ENCODE results near the gene FAM13A. TPM values are rescaled to one million over a fixed set of nuclear protein-coding genes. Genes with fewer than 3 reads are reported as not detected.
"Not testable (repeated sequence)": the region's sequence is repeated elsewhere in the genome, so short reads cannot be mapped to it uniquely, and the experiment has no call there.

FAM13A gene
- total and polyA plus RNA-seq, 2 experiments from 2014 or later: 19.3 to 44.2 TPM

- WGBS (ENCODE audit: low lambda C conversion rate, missing lambda C conversion rate): 97% methylated on average over 1 of the region's 1 CpG
- no peak for DNase-seq (ENCODE audit: low spot score)
These were observed 164.3 kb downstream of the FAM13A start for GRCh38 chr4:88892646-88893045.

GRCh38 chr4:88891636-88892035 lies 165.3 kb downstream of the FAM13A start:
- H3K9me2 ChIP-seq (replicated peaks; ENCODE audit: insufficient read depth): no peaks in the 10 kb centered on the region
- no peak overlapping the region for H3K4me3 ChIP-seq
- H3K9me3 ChIP-seq (ENCODE audit: low read depth): no peaks in the 10 kb centered on the region
- no peak overlapping the region for H3K27ac ChIP-seq
- DNase-seq (ENCODE audit: low spot score): no peak
- H2AFZ ChIP-seq: no peak overlapping the region
- no peaks in the 10 kb centered on the region for H3K4me1 ChIP-seq (ENCODE audit: insufficient read depth)
- no peak overlapping the region for H3K4me2 ChIP-seq
- H3K36me3 ChIP-seq (replicated peaks; ENCODE audit: insufficient read depth, low read depth): no peaks in the 10 kb centered on the region
- 89% methylated on average over 1 of the region's 1 CpG for WGBS (ENCODE audit: low lambda C conversion rate, missing lambda C conversion rate)
- TF ChIP-seq EZH2 (IDR thresholded peaks at IDR 0.05; ENCODE audit: borderline replicate concordance) (no peak), CTCF (IDR thresholded peaks at IDR 0.05; ENCODE audit: poor library complexity) (no peak), EZH2phosphoT487 (IDR thresholded peaks at IDR 0.05; ENCODE audit: low read depth, severe bottlenecking, unreplicated experiment) (no peak)
- H3K79me2 ChIP-seq: no peaks in the 10 kb centered on the region
- no peaks in the 10 kb centered on the region for H4K20me1 ChIP-seq (ENCODE audit: insufficient read depth, poor library complexity, severe bottlenecking)
- H3K27me3 ChIP-seq: no peaks in the 10 kb centered on the region

More at GRCh38 chr4:88892646-88893045, 164.3 kb downstream of the FAM13A start:
- no peaks in the 10 kb centered on the region for H3K79me2 ChIP-seq
- H2AFZ ChIP-seq: no peak overlapping the region
- no peak for TF ChIP-seq EZH2phosphoT487 (IDR thresholded peaks at IDR 0.05; ENCODE audit: low read depth, severe bottlenecking, unreplicated experiment)
- TF ChIP-seq EZH2 (IDR thresholded peaks at IDR 0.05; ENCODE audit: borderline replicate concordance): no peak
- no peak for TF ChIP-seq CTCF (IDR thresholded peaks at IDR 0.05; ENCODE audit: poor library complexity)
- H3K27me3 ChIP-seq: no peaks in the 10 kb centered on the region
- no peak overlapping the region for H3K4me3 ChIP-seq
- H3K9me2 ChIP-seq (replicated peaks; ENCODE audit: insufficient read depth): no peaks in the 10 kb centered on the region
- no peak overlapping the region for H3K4me2 ChIP-seq
- H3K9me3 ChIP-seq (ENCODE audit: low read depth): no peaks in the 10 kb centered on the region
- no peak overlapping the region for H3K27ac ChIP-seq
- H4K20me1 ChIP-seq (ENCODE audit: insufficient read depth, poor library complexity, severe bottlenecking): no peaks in the 10 kb centered on the region
- no peaks in the 10 kb centered on the region for H3K36me3 ChIP-seq (replicated peaks; ENCODE audit: insufficient read depth, low read depth)
- H3K4me1 ChIP-seq (ENCODE audit: insufficient read depth): no peaks in the 10 kb centered on the region

GRCh38 chr4:88887409-88887808 lies 169.6 kb downstream of the FAM13A start:
- H3K27me3 ChIP-seq; H3K27ac ChIP-seq; H3K9me3 ChIP-seq (ENCODE audit: low read depth); H3K9me2 ChIP-seq (replicated peaks; ENCODE audit: insufficient read depth); H3K79me2 ChIP-seq; DNase-seq (ENCODE audit: low spot score); H3K4me1 ChIP-seq (ENCODE audit: insufficient read depth); H3K4me3 ChIP-seq; H4K20me1 ChIP-seq (ENCODE audit: insufficient read depth, poor library complexity, severe bottlenecking); H2AFZ ChIP-seq; H3K36me3 ChIP-seq (replicated peaks; ENCODE audit: insufficient read depth, low read depth); H3K4me2 ChIP-seq: not testable (repeated sequence)
- WGBS (ENCODE audit: low lambda C conversion rate, missing lambda C conversion rate): 81% methylated on average over 3 of the region's 3 CpGs

GRCh38 chr4:88881227-88881569 lies 175.8 kb downstream of the FAM13A start:
- Histone ChIP-seq H3K27me3 (no peaks in the 10 kb centered on the region), H2AFZ (no peak overlapping the region), H3K27ac (no peak overlapping the region), H3K4me2 (no peak overlapping the region), H3K79me2 (peaks cover 8% of the 10 kb centered on the region), H3K9me3 (ENCODE audit: low read depth) (no peaks in the 10 kb centered on the region), H3K36me3 (replicated peaks; ENCODE audit: insufficient read depth, low read depth) (no peaks in the 10 kb centered on the region), H4K20me1 (ENCODE audit: insufficient read depth, poor library complexity, severe bottlenecking) (no peaks in the 10 kb centered on the region), H3K4me1 (ENCODE audit: insufficient read depth) (peaks cover 21% of the 10 kb centered on the region), H3K9me2 (replicated peaks; ENCODE audit: insufficient read depth) (no peaks in the 10 kb centered on the region), H3K4me3 (no peak overlapping the region)
- WGBS (ENCODE audit: low lambda C conversion rate, missing lambda C conversion rate): 60% methylated on average over 2 of the region's 2 CpGs
- TF ChIP-seq CTCF (IDR thresholded peaks at IDR 0.05; ENCODE audit: poor library complexity) (no peak), EZH2phosphoT487 (IDR thresholded peaks at IDR 0.05; ENCODE audit: low read depth, severe bottlenecking, unreplicated experiment) (no peak), EZH2 (IDR thresholded peaks at IDR 0.05; ENCODE audit: borderline replicate concordance) (no peak)
- DNase-seq (ENCODE audit: low spot score): no peak

Data from hepatocyte (in vitro differentiated cells).